Liver (tissue), 3 donors: ENCODE measurements around the gene MYO7B.

Experiments used
- GABPA ChIP-seq, 2 donors: IDR thresholded peaks in 1 of 2; conservative IDR thresholded peaks in 1 of 2; 2 replicates each; pipeline ENCODE4 v1.6.1; 2016; ENCODE audit warnings: antibody characterized with exemption in 2 of 2, mild to moderate bottlenecking in 1 of 2, moderate library complexity in 1 of 2
- MAX ChIP-seq: IDR thresholded peaks from 2 replicates; pipeline ENCODE4 v1.6.1; 2016; ENCODE audit warnings: antibody characterized with exemption
- TAF1 ChIP-seq: conservative IDR thresholded peaks from 2 replicates; pipeline ENCODE4 v1.6.1; 2016; ENCODE audit warnings: antibody characterized with exemption, mild to moderate bottlenecking
- TF ChIP-seq, protein P1 (sequence below): fragments of 150-350 bp; IDR thresholded peaks from 2 replicates; pipeline ENCODE4 v1.5.1; 2017; ENCODE audit warnings: improper control_type of control experiment, low read depth, low read length; ENCODE audit not compliant: missing input control
- donor health status: healthy.
- donor health status: healthy.

DNA sequence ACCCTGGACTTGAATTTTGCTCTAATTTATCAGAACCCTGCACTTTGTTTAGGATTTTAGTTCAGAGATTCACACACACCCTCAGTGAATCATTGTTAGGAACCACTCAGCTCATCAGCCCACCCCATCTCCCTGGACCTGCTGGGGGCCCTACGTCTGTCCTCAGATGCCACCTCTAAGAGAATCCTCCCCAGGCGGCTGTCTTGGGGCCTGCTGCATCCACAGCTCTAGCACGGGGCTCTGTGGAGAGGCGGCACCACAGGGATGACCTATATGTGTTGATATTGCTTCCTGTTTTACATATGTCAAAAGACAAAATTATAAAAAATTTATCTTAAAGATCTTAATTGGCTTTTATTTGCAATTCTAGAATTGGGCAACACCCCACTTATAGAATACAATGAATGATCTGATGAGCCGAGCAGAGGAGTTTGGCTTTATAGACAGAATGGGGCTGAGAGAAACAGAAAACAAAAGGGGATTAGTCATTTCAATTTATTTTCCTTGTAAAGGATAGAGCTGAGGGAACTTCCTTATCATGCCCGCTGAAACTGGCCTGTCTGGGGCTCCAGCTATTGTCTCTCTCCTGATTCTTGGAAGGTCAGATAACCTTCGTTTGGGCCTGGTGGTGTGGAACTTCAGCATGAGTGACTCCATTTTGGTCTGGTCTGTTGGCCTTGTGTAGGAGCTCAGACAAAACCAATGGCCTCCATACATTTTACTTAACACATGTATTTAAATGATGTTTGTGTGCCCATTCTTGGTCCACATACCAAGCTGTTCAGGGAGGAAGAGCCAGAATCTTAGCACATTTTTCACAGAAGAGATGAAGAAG is 1.4 kb downstream of the MYO7B start:
- TF ChIP-seq MAX: no peak
- TF ChIP-seq GABPA (IDR thresholded peaks at IDR 0.05 in 1 of 2, conservative IDR thresholded peaks at IDR 0.05 in 1 of 2): no peak
- TF ChIP-seq, protein P1, sequence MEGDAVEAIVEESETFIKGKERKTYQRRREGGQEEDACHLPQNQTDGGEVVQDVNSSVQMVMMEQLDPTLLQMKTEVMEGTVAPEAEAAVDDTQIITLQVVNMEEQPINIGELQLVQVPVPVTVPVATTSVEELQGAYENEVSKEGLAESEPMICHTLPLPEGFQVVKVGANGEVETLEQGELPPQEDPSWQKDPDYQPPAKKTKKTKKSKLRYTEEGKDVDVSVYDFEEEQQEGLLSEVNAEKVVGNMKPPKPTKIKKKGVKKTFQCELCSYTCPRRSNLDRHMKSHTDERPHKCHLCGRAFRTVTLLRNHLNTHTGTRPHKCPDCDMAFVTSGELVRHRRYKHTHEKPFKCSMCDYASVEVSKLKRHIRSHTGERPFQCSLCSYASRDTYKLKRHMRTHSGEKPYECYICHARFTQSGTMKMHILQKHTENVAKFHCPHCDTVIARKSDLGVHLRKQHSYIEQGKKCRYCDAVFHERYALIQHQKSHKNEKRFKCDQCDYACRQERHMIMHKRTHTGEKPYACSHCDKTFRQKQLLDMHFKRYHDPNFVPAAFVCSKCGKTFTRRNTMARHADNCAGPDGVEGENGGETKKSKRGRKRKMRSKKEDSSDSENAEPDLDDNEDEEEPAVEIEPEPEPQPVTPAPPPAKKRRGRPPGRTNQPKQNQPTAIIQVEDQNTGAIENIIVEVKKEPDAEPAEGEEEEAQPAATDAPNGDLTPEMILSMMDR: no peak
- TF ChIP-seq TAF1: no peak
